K562 (cell line): Measurements from ENCODE around the gene LRFN3. TPM values are rescaled to one million over a fixed set of nuclear protein-coding genes. Genes with fewer than 3 reads are reported as not detected.
A peak's percentile ranks its signal among the peaks of the same experiment; 100 is the strongest.

ENCODE experiments used
- ARID2 ChIP-seq: fragments of 450-650 bp; IDR thresholded peaks from 2 replicates; pipeline ENCODE4 v1.6.1; 2017; ENCODE audit warnings: antibody characterized with exemption, mild to moderate bottlenecking
- ATF1 ChIP-seq, 2 experiments: fragments of 450-650 bp in 1 of 2; IDR thresholded peaks; 2 replicates each; pipeline ENCODE4 v1.6.1; 2016; ENCODE audit warnings: missing compliant biosample characterization in 1 of 2, missing genetic modification characterization in 1 of 2
- ATF7 ChIP-seq: fragments of 450-650 bp; IDR thresholded peaks from 2 replicates; pipeline ENCODE4 v1.7.1; 2014; ENCODE audit warnings: mild to moderate bottlenecking, moderate library complexity
- CBFB ChIP-seq: sonication (generic); formaldehyde crosslinking; IDR thresholded peaks from 2 replicates; pipeline ENCODE4 v1.4.0; 2020; ENCODE audit warnings: mild to moderate bottlenecking, missing genetic modification reagents
- CC2D1A ChIP-seq: fragments of 450-650 bp; IDR thresholded peaks from 2 replicates; pipeline ENCODE4 v1.6.1; 2017; ENCODE audit warnings: mild to moderate bottlenecking
- CREB3L1 ChIP-seq: fragments of 450-650 bp; IDR thresholded peaks from 2 replicates; pipeline ENCODE4 v1.6.1; 2014; ENCODE audit warnings: low read depth, mild to moderate bottlenecking, moderate library complexity, borderline replicate concordance
- CREM ChIP-seq: IDR thresholded peaks from 2 replicates; pipeline ENCODE4 v1.6.1; 2014; ENCODE audit warnings: antibody characterized with exemption, low read depth
- DEAF1 ChIP-seq: fragments of 450-650 bp; formaldehyde crosslinking; IDR thresholded peaks from 2 replicates; pipeline ENCODE4 v1.4.0; 2020; ENCODE audit warnings: mild to moderate bottlenecking, moderate library complexity
- E2F3 ChIP-seq: fragments of 250-450 bp; sonication (Bioruptor Pico); IDR thresholded peaks from 2 replicates; pipeline ENCODE4 v1.4.0; 2020; ENCODE audit warnings: mild to moderate bottlenecking
- EGR1 ChIP-seq: fragments of 450-650 bp; conservative IDR thresholded peaks from 2 replicates; pipeline ENCODE4 v1.6.1; 2017; ENCODE audit warnings: mild to moderate bottlenecking
- GMEB1 ChIP-seq: fragments of 250-450 bp; sonication (Bioruptor Pico); IDR thresholded peaks from 2 replicates; pipeline ENCODE4 v1.4.0; 2020; ENCODE audit warnings: mild to moderate bottlenecking
- HDAC1 ChIP-seq, 2 experiments: fragments of 450-650 bp; IDR thresholded peaks; 2 replicates each; pipeline ENCODE4 v1.6.1; 2016 to 2017; ENCODE audit warnings: inconsistent platforms in 1 of 2, mild to moderate bottlenecking in 1 of 2, moderate library complexity in 1 of 2
- HDGF ChIP-seq: fragments of 450-650 bp; IDR thresholded peaks from 2 replicates; pipeline ENCODE4 v1.6.1; 2016
- POLR2A ChIP-seq: fragments of 450-650 bp; conservative IDR thresholded peaks from 2 replicates; pipeline ENCODE4 v1.6.1; 2016
- SOX6 ChIP-seq: fragments of 450-650 bp; IDR thresholded peaks from 2 replicates; pipeline ENCODE4 v1.6.1; 2014; ENCODE audit warnings: mild to moderate bottlenecking
- TBP ChIP-seq: optimal IDR thresholded peaks from 2 replicates; pipeline ENCODE3; 2011; ENCODE audit warnings: low read depth, low read length, improper control_type of control experiment
- ZBTB2 ChIP-seq: fragments of 450-650 bp; IDR thresholded peaks from 2 replicates; pipeline ENCODE4 v1.6.1; 2016; ENCODE audit warnings: antibody characterized with exemption
- ZFP36 ChIP-seq: fragments of 150-350 bp; IDR thresholded peaks from 2 replicates; pipeline ENCODE4 v1.6.1; 2018; ENCODE audit warnings: low read length, low read depth; ENCODE audit not compliant: partially characterized antibody
- ZHX1 ChIP-seq: fragments of 150-350 bp; conservative IDR thresholded peaks from 2 replicates; pipeline ENCODE4 v1.6.1; 2014; ENCODE audit warnings: low read length
- ZNF316 ChIP-seq: fragments of 450-650 bp; IDR thresholded peaks from 2 replicates; pipeline ENCODE4 v1.6.1; 2016
- ZNF76 ChIP-seq: fragments of 250-450 bp; sonication (Bioruptor Pico); IDR thresholded peaks from 2 replicates; pipeline ENCODE4 v1.4.0; 2020; ENCODE audit warnings: mild to moderate bottlenecking, moderate library complexity, borderline replicate concordance
- polyA plus RNA-seq, 8 experiments: library from polyadenylated mRNA; depleted of rRNA in 4 of 8; stranded (reverse) in 5 of 8; unstranded in 3 of 8; fragments of >200 nt; fragmentation: Nextera tagmentation in 2 of 8; fragmentation: Illumina TruSeq in 1 of 8; extraction: Ambion mirVana in 2 of 8; extraction: Trizol in 1 of 8; gene quantifications; 2 replicates each; pipeline versions ENCODE4 v1.2.1 to v1.2.3, GENCODE V29; 2011 to 2014; ENCODE audit warnings: inconsistent platforms in 1 of 8, missing spikeins in 1 of 8
- total RNA-seq, 7 experiments: library from RNA; depleted of rRNA in 6 of 7; stranded (reverse); fragments of >200 nt in 6 of 7; fragmentation: Illumina TruSeq in 2 of 7; extraction: Trizol in 2 of 7; gene quantifications; 2 replicates each; pipeline versions ENCODE4 v1.2.1 to v1.2.3, GENCODE V29; 2011 to 2021; ENCODE audit warnings: low replicate concordance in 1 of 7

The LRFN3 gene
- total and polyA plus RNA-seq, 9 of the 15 experiments (the other 6 are each of a cell fraction or from before 2014, with no cell fraction given): 0.03 to 0.12 (median 0.11) TPM; not detected in 6

- peak; percentile 99 for TF ChIP-seq DEAF1
- TF ChIP-seq ZHX1: 0 out of 2 replicates have a peak, but pooled peaks have one; percentile 65
- TF ChIP-seq CBFB: no peak
- peak; percentile 77 for TF ChIP-seq POLR2A
- peak; percentile 90 for TF ChIP-seq EGR1
- TF ChIP-seq HDAC1 (IDR thresholded peaks at IDR 0.05): 0 out of 4 replicates have a peak, but pooled peaks of 1 of the 2 experiments have one; percentile 7
- TF ChIP-seq E2F3 (CRISPR knock-in tag): peak; percentile 53; the same call in 1 of the 2 replicates
- peak; percentile 93 for TF ChIP-seq ATF7
- peak; percentile 16; the same call in 1 of the 2 replicates for TF ChIP-seq SOX6
- no peak for TF ChIP-seq ZNF316
- peak; percentile 43 for TF ChIP-seq TBP
- 0 out of 2 replicates have a peak, but pooled peaks have one; percentile 61 for TF ChIP-seq ZNF76 (CRISPR knock-in tag)
- TF ChIP-seq ATF1 (CRISPR knock-in tag; IDR thresholded peaks at IDR 0.05): peak; percentile 55; the same call in 1 of the 2 replicates
- TF ChIP-seq ATF1 (tag; IDR thresholded peaks at IDR 0.05): peak; percentile 89
- peak; percentile 87; the same call in 1 of the 2 replicates for TF ChIP-seq CREM
- TF ChIP-seq ZBTB2: peak; percentile 95
- TF ChIP-seq GMEB1 (CRISPR knock-in tag): peak; percentile 70
- TF ChIP-seq CC2D1A: peak; percentile 93
- peak; percentile 97 for TF ChIP-seq ARID2
- peak; percentile 31 for TF ChIP-seq ZFP36
- 0 out of 2 replicates have a peak, but pooled peaks have one; percentile 54 for TF ChIP-seq HDGF
- TF ChIP-seq CREB3L1: peak; percentile 92
Observed at GRCh38 chr19:35931161-35931873, 4.9 kb upstream of the LRFN3 start (continued).
